ENCODE measurements around the gene PRKCE.
A peak's percentile ranks its signal among the peaks of the same experiment; 100 is the strongest.

Gene PRKCE

DNA sequence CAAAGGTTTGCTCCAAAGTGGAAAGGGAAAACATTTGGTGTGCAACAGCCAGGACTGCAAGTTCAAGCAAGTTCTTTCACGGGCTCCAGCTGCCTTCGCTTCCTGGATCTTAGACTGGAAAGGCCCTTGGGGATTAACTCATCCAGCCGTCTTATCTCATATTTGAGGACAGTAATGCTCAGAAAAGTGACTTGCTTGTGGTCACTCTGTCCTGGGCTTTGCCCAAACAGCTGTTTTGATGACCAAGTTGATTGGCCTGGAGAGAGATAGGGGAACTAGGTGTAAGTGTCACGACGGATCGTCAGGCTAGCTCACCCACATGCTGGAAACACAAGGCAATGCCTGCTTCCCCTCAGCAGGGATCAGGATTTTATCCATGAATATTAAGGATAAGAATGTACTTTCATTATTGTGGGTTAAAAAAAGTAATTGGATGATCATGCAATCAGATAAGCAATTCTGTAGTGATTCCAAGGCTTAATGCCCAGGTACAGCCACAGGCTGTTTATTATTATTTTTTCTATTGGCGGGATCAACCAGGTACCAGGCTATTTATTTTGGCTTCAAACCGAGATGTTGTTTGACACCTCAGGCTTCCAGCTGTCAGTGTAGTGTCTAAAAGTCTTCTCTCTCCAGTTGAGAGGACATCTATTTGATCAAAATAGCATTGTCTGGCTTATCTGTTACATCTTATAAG is 483.2 kb downstream of the PRKCE start:
- no peak overlapping the region for H3K4me2 ChIP-seq (ENCODE audit: low read length, poor library complexity, severe bottlenecking)

GRCh38 chr2:46135228-46135855 is 483.9 kb downstream of the PRKCE start:
- H3K27ac ChIP-seq (ENCODE audit: low read length, poor library complexity, severe bottlenecking), result peak overlapping the region; percentile 79
- no peak overlapping the region for H3K4me3 ChIP-seq (ENCODE audit: insufficient read depth in 1 of 2, low read depth in 1 of 2, low read length in 2 of 2)

More for the DNA sequence above, 483.2 kb downstream of the PRKCE start:
- Histone ChIP-seq H2BK5ac (ENCODE audit: low read depth, low read length, poor library complexity, severe bottlenecking) (no peak overlapping the region), H3K27me3 (ENCODE audit: control insufficient read depth in 1 of 2, insufficient read depth in 1 of 2, low read length in 2 of 2) (no peaks in the 10 kb centered on the region), H3K23ac (ENCODE audit: low read length in 2 of 2) (no peak overlapping the region), H4K8ac (ENCODE audit: low read length) (peak overlapping the region; percentile 7), H3K9ac (ENCODE audit: low read length) (peak overlapping the region; percentile 37), H3K18ac (ENCODE audit: low read depth in 1 of 2, low read length in 2 of 2) (peak overlapping the region in 1 of 2 experiments; percentile 52), H3K14ac (ENCODE audit: low read length in 2 of 2) (peak overlapping the region in 1 of 2 experiments; percentile 61), H3K36me3 (ENCODE audit: control insufficient read depth in 1 of 2, insufficient read depth in 2 of 2, low read depth in 1 of 2, low read length in 2 of 2) (peaks cover 5 to 6% of the 10 kb centered on the region in 2 experiments), H3K9me3 (ENCODE audit: control insufficient read depth, low read length) (no peaks in the 10 kb centered on the region), H2BK12ac (ENCODE audit: low read length in 2 of 2) (peak overlapping the region; percentile 49 to 72), H3K4me3 (ENCODE audit: insufficient read depth in 1 of 2, low read depth in 1 of 2, low read length in 2 of 2) (peak overlapping the region in 1 of 2 experiments; percentile 49), H3K27ac (ENCODE audit: low read length, poor library complexity, severe bottlenecking) (no peak overlapping the region), H3K79me1 (replicated peaks; ENCODE audit: low read length, poor library complexity, severe bottlenecking) (peaks cover 1% of the 10 kb centered on the region), H2BK15ac (ENCODE audit: low read depth, poor library complexity, severe bottlenecking) (no peak overlapping the region), H3K4ac (ENCODE audit: low read depth in 1 of 2, low read length in 2 of 2) (no peak overlapping the region), H2BK120ac (ENCODE audit: low read depth, low read length) (no peak overlapping the region), H3K4me1 (ENCODE audit: control insufficient read depth, insufficient read depth, low read depth, low read length) (peaks cover 15% of the 10 kb centered on the region), H2AFZ (ENCODE audit: low read depth, low read length) (no peak overlapping the region), H4K91ac (ENCODE audit: low read length) (no peak overlapping the region), H2AK5ac (ENCODE audit: low read length, severe bottlenecking) (peak overlapping the region; percentile 95)
- whole genome bisulfite sequencing, result 70% methylated on average over 8 of the region's 8 CpGs
- peak; percentile 69 for DNase-seq

GRCh38 chr2:46135958-46136357 is 484.5 kb downstream of the PRKCE start:
- no peak overlapping the region for H3K18ac ChIP-seq (ENCODE audit: low read depth in 1 of 2, low read length in 2 of 2)

More at GRCh38 chr2:46135228-46135855, 483.9 kb downstream of the PRKCE start:
- Histone ChIP-seq H4K91ac (ENCODE audit: low read length) (peak overlapping the region; percentile 60), H3K4ac (ENCODE audit: low read depth in 1 of 2, low read length in 2 of 2) (peak overlapping the region in 1 of 2 experiments; percentile 24), H2BK5ac (ENCODE audit: low read depth, low read length, poor library complexity, severe bottlenecking) (peak overlapping the region; percentile 68), H3K27me3 (ENCODE audit: control insufficient read depth in 1 of 2, insufficient read depth in 1 of 2, low read length in 2 of 2) (no peaks in the 10 kb centered on the region), H3K14ac (ENCODE audit: low read length in 2 of 2) (peak overlapping the region in 1 of 2 experiments; percentile 61), H3K4me1 (ENCODE audit: control insufficient read depth, insufficient read depth, low read depth, low read length) (peaks cover 15% of the 10 kb centered on the region), H3K9me3 (ENCODE audit: control insufficient read depth, low read length) (no peaks in the 10 kb centered on the region), H2BK15ac (ENCODE audit: low read depth, poor library complexity, severe bottlenecking) (peak overlapping the region; percentile 60), H3K4me2 (ENCODE audit: low read length, poor library complexity, severe bottlenecking) (no peak overlapping the region), H2AK5ac (ENCODE audit: low read length, severe bottlenecking) (peak overlapping the region; percentile 95), H2BK12ac (ENCODE audit: low read length in 2 of 2) (peak overlapping the region; percentile 49 to 72), H3K36me3 (ENCODE audit: control insufficient read depth in 1 of 2, insufficient read depth in 2 of 2, low read depth in 1 of 2, low read length in 2 of 2) (peaks cover 5 to 6% of the 10 kb centered on the region in 2 experiments), H4K8ac (ENCODE audit: low read length) (no peak overlapping the region), H3K18ac (ENCODE audit: low read depth in 1 of 2, low read length in 2 of 2) (peak overlapping the region in 1 of 2 experiments; percentile 40), H3K79me1 (replicated peaks; ENCODE audit: low read length, poor library complexity, severe bottlenecking) (peaks cover 1% of the 10 kb centered on the region), H3K23ac (ENCODE audit: low read length in 2 of 2) (no peak overlapping the region), H3K9ac (ENCODE audit: low read length) (no peak overlapping the region), H2AFZ (ENCODE audit: low read depth, low read length) (no peak overlapping the region), H2BK120ac (ENCODE audit: low read depth, low read length) (no peak overlapping the region)
- DNase-seq, result no peak
- 90% methylated on average over 3 of the region's 4 CpGs for WGBS

GRCh38 chr2:46136481-46136880 is 485.0 kb downstream of the PRKCE start:
- Histone ChIP-seq H3K4me3 (ENCODE audit: insufficient read depth in 1 of 2, low read depth in 1 of 2, low read length in 2 of 2) (no peak overlapping the region), H2AK5ac (ENCODE audit: low read length, severe bottlenecking) (peak overlapping the region; percentile 90), H2BK5ac (ENCODE audit: low read depth, low read length, poor library complexity, severe bottlenecking) (no peak overlapping the region), H3K9ac (ENCODE audit: low read length) (no peak overlapping the region), H3K27me3 (ENCODE audit: control insufficient read depth in 1 of 2, insufficient read depth in 1 of 2, low read length in 2 of 2) (no peaks in the 10 kb centered on the region), H2BK12ac (ENCODE audit: low read length in 2 of 2) (peak overlapping the region; percentile 49 to 87), H3K23ac (ENCODE audit: low read length in 2 of 2) (no peak overlapping the region), H4K8ac (ENCODE audit: low read length) (peak overlapping the region; percentile 87), H3K4me1 (ENCODE audit: control insufficient read depth, insufficient read depth, low read depth, low read length) (peaks cover 15% of the 10 kb centered on the region), H3K36me3 (ENCODE audit: control insufficient read depth in 1 of 2, insufficient read depth in 2 of 2, low read depth in 1 of 2, low read length in 2 of 2) (peaks cover 5 to 6% of the 10 kb centered on the region in 2 experiments), H3K14ac (ENCODE audit: low read length in 2 of 2) (peak overlapping the region in 1 of 2 experiments; percentile 0), H3K18ac (ENCODE audit: low read depth in 1 of 2, low read length in 2 of 2) (peak overlapping the region; percentile 7 to 81), H3K9me3 (ENCODE audit: control insufficient read depth, low read length) (no peaks in the 10 kb centered on the region), H3K4me2 (ENCODE audit: low read length, poor library complexity, severe bottlenecking) (peak overlapping the region; percentile 3), H2BK15ac (ENCODE audit: low read depth, poor library complexity, severe bottlenecking) (no peak overlapping the region), H3K4ac (ENCODE audit: low read depth in 1 of 2, low read length in 2 of 2) (peak overlapping the region in 1 of 2 experiments; percentile 47), H4K91ac (ENCODE audit: low read length) (peak overlapping the region; percentile 89), H2BK120ac (ENCODE audit: low read depth, low read length) (peak overlapping the region; percentile 42), H3K27ac (ENCODE audit: low read length, poor library complexity, severe bottlenecking) (peak overlapping the region; percentile 79), H2AFZ (ENCODE audit: low read depth, low read length) (no peak overlapping the region), H3K79me1 (replicated peaks; ENCODE audit: low read length, poor library complexity, severe bottlenecking) (no peaks in the 10 kb centered on the region)
- 94% methylated on average over 5 of the region's 5 CpGs for WGBS
- DNase-seq, result no peak

More at GRCh38 chr2:46135958-46136357, 484.5 kb downstream of the PRKCE start:
- H2BK15ac ChIP-seq (ENCODE audit: low read depth, poor library complexity, severe bottlenecking), result no peak overlapping the region
- peak overlapping the region; percentile 79 for H3K27ac ChIP-seq (ENCODE audit: low read length, poor library complexity, severe bottlenecking)
- no peak overlapping the region for H3K4me3 ChIP-seq (ENCODE audit: insufficient read depth in 1 of 2, low read depth in 1 of 2, low read length in 2 of 2)
- H3K4me2 ChIP-seq (ENCODE audit: low read length, poor library complexity, severe bottlenecking), result no peak overlapping the region
- H3K23ac ChIP-seq (ENCODE audit: low read length in 2 of 2), result no peak overlapping the region
- H3K27me3 ChIP-seq (ENCODE audit: control insufficient read depth in 1 of 2, insufficient read depth in 1 of 2, low read length in 2 of 2), result no peaks in the 10 kb centered on the region
- peaks cover 5 to 6% of the 10 kb centered on the region in 2 experiments for H3K36me3 ChIP-seq (ENCODE audit: control insufficient read depth in 1 of 2, insufficient read depth in 2 of 2, low read depth in 1 of 2, low read length in 2 of 2)
- no peak overlapping the region for H4K8ac ChIP-seq (ENCODE audit: low read length)
- no peak overlapping the region for H3K14ac ChIP-seq (ENCODE audit: low read length in 2 of 2)
- H2BK120ac ChIP-seq (ENCODE audit: low read depth, low read length), result no peak overlapping the region
- H2AK5ac ChIP-seq (ENCODE audit: low read length, severe bottlenecking), result no peak overlapping the region
- no peak overlapping the region for H2BK5ac ChIP-seq (ENCODE audit: low read depth, low read length, poor library complexity, severe bottlenecking)
- H3K4me1 ChIP-seq (ENCODE audit: control insufficient read depth, insufficient read depth, low read depth, low read length), result peaks cover 15% of the 10 kb centered on the region
- DNase-seq, result peak; percentile 74
- H4K91ac ChIP-seq (ENCODE audit: low read length), result no peak overlapping the region
- H3K4ac ChIP-seq (ENCODE audit: low read depth in 1 of 2, low read length in 2 of 2), result no peak overlapping the region
- no peak overlapping the region for H3K9ac ChIP-seq (ENCODE audit: low read length)
- no peaks in the 10 kb centered on the region for H3K9me3 ChIP-seq (ENCODE audit: control insufficient read depth, low read length)
- no peak overlapping the region for H2AFZ ChIP-seq (ENCODE audit: low read depth, low read length)
- H2BK12ac ChIP-seq (ENCODE audit: low read length in 2 of 2), result no peak overlapping the region
- H3K79me1 ChIP-seq (replicated peaks; ENCODE audit: low read length, poor library complexity, severe bottlenecking), result peaks cover 1% of the 10 kb centered on the region
- 59% methylated on average over 2 of the region's 6 CpGs for WGBS

All from mesenchymal stem cell (in vitro differentiated cells and primary cell).